GM23338 (cell line): Measurements from ENCODE around the gene PGAP1. TPM values are rescaled to one million over a fixed set of nuclear protein-coding genes. Genes with fewer than 3 reads are reported as not detected.

Experiments
- ATAC-seq: fragments of 200-7000 bp; cut with Tn5 transposase; 3 replicates; pipeline ENCODE4 v1.9.1; 2020
- DNase-seq: peaks from one replicate; pipeline ENCODE4 v3.0.0-alpha.2; 2015; ENCODE audit warnings: low spot score
- H2AFZ ChIP-seq: fragments of 200-600 bp; sonication (generic); 2 replicates; pipeline ENCODE4 v1.8.0; 2016; ENCODE audit warnings: antibody characterized with exemption, mild to moderate bottlenecking, moderate library complexity
- H3F3A ChIP-seq: fragments of 200-600 bp; sonication (generic); replicated peaks from 2 replicates; pipeline ENCODE4 v1.8.0; 2017; ENCODE audit warnings: antibody characterized with exemption, mixed run types, low read depth
- H3K27ac ChIP-seq: fragments of 200-600 bp; sonication (generic); 2 replicates; pipeline ENCODE4 v1.6.1; 2016; ENCODE audit warnings: low read depth
- H3K27me3 ChIP-seq: fragments of 200-600 bp; sonication (generic); 2 replicates; pipeline ENCODE4 v1.8.0; 2016; ENCODE audit warnings: mild to moderate bottlenecking, mixed run types, moderate library complexity; ENCODE audit not compliant: insufficient read depth
- H3K36me3 ChIP-seq: fragments of 200-600 bp; sonication (generic); 2 replicates; pipeline ENCODE4 v1.8.0; 2016; ENCODE audit warnings: mild to moderate bottlenecking; ENCODE audit not compliant: insufficient read depth
- H3K4me1 ChIP-seq: fragments of 200-600 bp; sonication (generic); 2 replicates; pipeline ENCODE4 v1.8.0; 2016; ENCODE audit warnings: mild to moderate bottlenecking, moderate library complexity; ENCODE audit not compliant: insufficient read depth
- H3K4me2 ChIP-seq: fragments of 200-600 bp; sonication (generic); 2 replicates; pipeline ENCODE4 v1.7.1; 2017; ENCODE audit warnings: mixed run types
- H3K4me3 ChIP-seq: fragments of 200-600 bp; sonication (generic); 2 replicates; pipeline ENCODE4 v1.6.1; 2016; ENCODE audit warnings: mixed run types
- H3K79me2 ChIP-seq: fragments of 200-600 bp; sonication (generic); replicated peaks from 2 replicates; pipeline ENCODE4 v1.8.0; 2017; ENCODE audit warnings: mild to moderate bottlenecking; ENCODE audit not compliant: insufficient read depth
- H3K9me2 ChIP-seq: fragments of 200-600 bp; sonication (generic); 2 replicates; pipeline ENCODE4 v1.8.0; 2017; ENCODE audit not compliant: insufficient read depth
- H4K20me1 ChIP-seq: fragments of 200-600 bp; sonication (generic); replicated peaks from 2 replicates; pipeline ENCODE4 v1.8.0; 2017; ENCODE audit warnings: mild to moderate bottlenecking; ENCODE audit not compliant: insufficient read depth
- H3K27ac Mint-ChIP-seq: 2 replicates; pipeline ENCODE4 v1.8.0; 2020; ENCODE audit warnings: inconsistent platforms, mild to moderate bottlenecking, moderate library complexity, mixed read lengths
- H3K27me3 Mint-ChIP-seq: 3 replicates; pipeline ENCODE4 v1.8.0; 2022; ENCODE audit warnings: low read depth, mild to moderate bottlenecking, moderate library complexity, mixed read lengths, inconsistent platforms; ENCODE audit not compliant: insufficient read depth, poor library complexity
- H3K36me3 Mint-ChIP-seq: 3 replicates; pipeline ENCODE4 v1.8.0; 2021; ENCODE audit warnings: low read depth, mild to moderate bottlenecking, inconsistent platforms, moderate library complexity, mixed read lengths
- H3K4me1 Mint-ChIP-seq: 3 replicates; pipeline ENCODE4 v1.8.0; 2020; ENCODE audit warnings: mild to moderate bottlenecking, inconsistent platforms, mixed read lengths
- H3K4me3 Mint-ChIP-seq: 3 replicates; pipeline ENCODE4 v1.8.0; 2021; ENCODE audit warnings: moderate library complexity, mild to moderate bottlenecking, inconsistent platforms, mixed read lengths
- H3K9me3 Mint-ChIP-seq: 3 replicates; pipeline ENCODE4 v1.8.0; 2020; ENCODE audit warnings: moderate library complexity, mild to moderate bottlenecking, inconsistent platforms, mixed read lengths
- CREB1 ChIP-seq: fragments of 250-450 bp; sonication (Bioruptor Pico); IDR thresholded peaks from 2 replicates; pipeline ENCODE4 v1.5.0; 2020; ENCODE audit warnings: low read depth, mild to moderate bottlenecking, moderate library complexity
- JUNB ChIP-seq: IDR thresholded peaks from one replicate; pipeline ENCODE4 v1.6.1; 2016; ENCODE audit warnings: antibody characterized with exemption; ENCODE audit not compliant: unreplicated experiment
- ZNF114 ChIP-seq: fragments of 250-450 bp; sonication (Bioruptor Pico); IDR thresholded peaks from 2 replicates; pipeline ENCODE4 v1.5.0; 2020; ENCODE audit warnings: mild to moderate bottlenecking, moderate library complexity
- ZNF331 ChIP-seq: fragments of 250-450 bp; sonication (Bioruptor Pico); IDR thresholded peaks from 2 replicates; pipeline ENCODE4 v1.5.0; 2020; ENCODE audit warnings: low read depth, mild to moderate bottlenecking, moderate library complexity
- polyA plus RNA-seq: library from polyadenylated mRNA; unstranded; fragments of >200 nt; fragmentation: Nextera tagmentation; extraction: Ambion mirVana; gene quantifications from 2 replicates; pipeline ENCODE4 v1.2.1, GENCODE V29; 2016
- total RNA-seq: library from RNA; depleted of rRNA; stranded (reverse); fragments of >200 nt; shearing (Covaris generic); gene quantifications from 2 replicates; pipeline ENCODE4 v1.2.3, GENCODE V29; 2014
- TF ChIP-seq, protein P1 (sequence below): fragments of 250-450 bp; sonication (Bioruptor Pico); IDR thresholded peaks from 2 replicates; pipeline ENCODE4 v1.5.0; 2020; ENCODE audit warnings: mild to moderate bottlenecking, moderate library complexity
- TF ChIP-seq, protein P2 (sequence below): IDR thresholded peaks from one replicate; pipeline ENCODE4 v1.6.1; 2018; ENCODE audit warnings: antibody characterized with exemption; ENCODE audit not compliant: unreplicated experiment

The PGAP1 gene
- total and polyA plus RNA-seq, 2 experiments from 2014 or later, result 9.8 to 26.5 TPM

DNA sequence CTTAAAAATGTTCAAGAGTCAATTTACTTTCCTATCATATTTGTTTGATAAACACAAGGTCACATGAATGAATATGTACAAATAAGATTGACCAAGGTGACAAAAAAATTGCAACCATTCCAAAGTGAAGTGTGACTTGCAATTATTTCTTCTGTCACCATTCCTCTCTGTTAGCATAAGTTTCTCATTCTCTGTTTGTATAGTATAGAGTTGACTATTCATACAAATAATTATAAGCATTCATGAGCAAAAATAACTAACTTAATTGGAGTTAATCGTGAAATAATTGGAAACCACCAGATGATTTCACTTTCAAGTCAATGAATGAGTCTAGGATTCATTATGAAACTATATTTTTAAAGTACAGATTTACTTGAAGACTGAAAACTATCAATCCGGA is 42.1 kb downstream of the PGAP1 start (continued):
- TF ChIP-seq, protein P1, sequence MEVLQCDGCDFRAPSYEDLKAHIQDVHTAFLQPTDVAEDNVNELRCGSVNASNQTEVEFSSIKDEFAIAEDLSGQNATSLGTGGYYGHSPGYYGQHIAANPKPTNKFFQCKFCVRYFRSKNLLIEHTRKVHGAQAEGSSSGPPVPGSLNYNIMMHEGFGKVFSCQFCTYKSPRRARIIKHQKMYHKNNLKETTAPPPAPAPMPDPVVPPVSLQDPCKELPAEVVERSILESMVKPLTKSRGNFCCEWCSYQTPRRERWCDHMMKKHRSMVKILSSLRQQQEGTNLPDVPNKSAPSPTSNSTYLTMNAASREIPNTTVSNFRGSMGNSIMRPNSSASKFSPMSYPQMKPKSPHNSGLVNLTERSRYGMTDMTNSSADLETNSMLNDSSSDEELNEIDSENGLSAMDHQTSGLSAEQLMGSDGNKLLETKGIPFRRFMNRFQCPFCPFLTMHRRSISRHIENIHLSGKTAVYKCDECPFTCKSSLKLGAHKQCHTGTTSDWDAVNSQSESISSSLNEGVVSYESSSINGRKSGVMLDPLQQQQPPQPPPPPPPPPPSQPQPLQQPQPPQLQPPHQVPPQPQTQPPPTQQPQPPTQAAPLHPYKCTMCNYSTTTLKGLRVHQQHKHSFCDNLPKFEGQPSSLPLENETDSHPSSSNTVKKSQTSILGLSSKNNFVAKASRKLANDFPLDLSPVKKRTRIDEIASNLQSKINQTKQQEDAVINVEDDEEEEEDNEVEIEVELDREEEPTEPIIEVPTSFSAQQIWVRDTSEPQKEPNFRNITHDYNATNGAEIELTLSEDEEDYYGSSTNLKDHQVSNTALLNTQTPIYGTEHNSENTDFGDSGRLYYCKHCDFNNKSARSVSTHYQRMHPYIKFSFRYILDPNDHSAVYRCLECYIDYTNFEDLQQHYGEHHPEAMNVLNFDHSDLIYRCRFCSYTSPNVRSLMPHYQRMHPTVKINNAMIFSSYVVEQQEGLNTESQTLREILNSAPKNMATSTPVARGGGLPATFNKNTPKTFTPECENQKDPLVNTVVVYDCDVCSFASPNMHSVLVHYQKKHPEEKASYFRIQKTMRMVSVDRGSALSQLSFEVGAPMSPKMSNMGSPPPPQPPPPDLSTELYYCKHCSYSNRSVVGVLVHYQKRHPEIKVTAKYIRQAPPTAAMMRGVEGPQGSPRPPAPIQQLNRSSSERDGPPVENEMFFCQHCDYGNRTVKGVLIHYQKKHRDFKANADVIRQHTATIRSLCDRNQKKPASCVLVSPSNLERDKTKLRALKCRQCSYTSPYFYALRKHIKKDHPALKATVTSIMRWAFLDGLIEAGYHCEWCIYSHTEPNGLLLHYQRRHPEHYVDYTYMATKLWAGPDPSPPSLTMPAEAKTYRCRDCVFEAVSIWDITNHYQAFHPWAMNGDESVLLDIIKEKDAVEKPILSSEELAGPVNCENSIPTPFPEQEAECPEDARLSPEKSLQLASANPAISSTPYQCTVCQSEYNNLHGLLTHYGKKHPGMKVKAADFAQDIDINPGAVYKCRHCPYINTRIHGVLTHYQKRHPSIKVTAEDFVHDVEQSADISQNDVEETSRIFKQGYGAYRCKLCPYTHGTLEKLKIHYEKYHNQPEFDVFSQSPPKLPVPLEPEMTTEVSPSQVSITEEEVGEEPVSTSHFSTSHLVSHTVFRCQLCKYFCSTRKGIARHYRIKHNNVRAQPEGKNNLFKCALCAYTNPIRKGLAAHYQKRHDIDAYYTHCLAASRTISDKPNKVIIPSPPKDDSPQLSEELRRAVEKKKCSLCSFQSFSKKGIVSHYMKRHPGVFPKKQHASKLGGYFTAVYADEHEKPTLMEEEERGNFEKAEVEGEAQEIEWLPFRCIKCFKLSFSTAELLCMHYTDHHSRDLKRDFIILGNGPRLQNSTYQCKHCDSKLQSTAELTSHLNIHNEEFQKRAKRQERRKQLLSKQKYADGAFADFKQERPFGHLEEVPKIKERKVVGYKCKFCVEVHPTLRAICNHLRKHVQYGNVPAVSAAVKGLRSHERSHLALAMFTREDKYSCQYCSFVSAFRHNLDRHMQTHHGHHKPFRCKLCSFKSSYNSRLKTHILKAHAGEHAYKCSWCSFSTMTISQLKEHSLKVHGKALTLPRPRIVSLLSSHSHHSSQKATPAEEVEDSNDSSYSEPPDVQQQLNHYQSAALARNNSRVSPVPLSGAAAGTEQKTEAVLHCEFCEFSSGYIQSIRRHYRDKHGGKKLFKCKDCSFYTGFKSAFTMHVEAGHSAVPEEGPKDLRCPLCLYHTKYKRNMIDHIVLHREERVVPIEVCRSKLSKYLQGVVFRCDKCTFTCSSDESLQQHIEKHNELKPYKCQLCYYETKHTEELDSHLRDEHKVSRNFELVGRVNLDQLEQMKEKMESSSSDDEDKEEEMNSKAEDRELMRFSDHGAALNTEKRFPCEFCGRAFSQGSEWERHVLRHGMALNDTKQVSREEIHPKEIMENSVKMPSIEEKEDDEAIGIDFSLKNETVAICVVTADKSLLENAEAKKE (CRISPR knock-in tag), result no peak
- no peak for TF ChIP-seq CREB1
- TF ChIP-seq JUNB, result no peak
- TF ChIP-seq ZNF114 (CRISPR knock-in tag), result no peak

DNA sequence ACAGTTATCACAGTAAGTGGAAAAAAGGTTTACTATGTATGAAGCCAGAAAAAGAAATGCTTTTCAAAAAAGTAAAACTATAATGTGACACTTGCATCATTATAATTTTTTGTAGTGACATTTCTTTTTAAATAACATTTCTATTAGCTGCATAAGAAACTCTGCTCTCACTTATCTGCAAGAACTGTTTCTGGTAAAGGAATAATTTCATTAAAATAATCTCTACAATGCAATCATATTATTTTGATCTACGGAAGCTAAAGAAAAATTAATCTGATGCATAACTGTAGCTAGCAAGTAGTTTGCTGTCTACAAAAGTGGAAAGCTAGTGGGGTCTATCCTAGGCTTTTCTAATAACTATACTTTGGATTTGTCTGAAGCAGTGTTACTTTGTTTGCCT is 50.1 kb downstream of the PGAP1 start:
- Histone ChIP-seq H3K27me3 (no peaks in the 10 kb centered on the region), H2AFZ (no peak overlapping the region), H3K4me2 (no peak overlapping the region), H3K36me3 (peaks cover 18% of the 10 kb centered on the region), H3K27ac (no peak overlapping the region), H3K4me3 (no peak overlapping the region), H3K4me1 (no peaks in the 10 kb centered on the region), H3K79me2 (no peaks in the 10 kb centered on the region), H3F3A (no peaks in the 10 kb centered on the region), H4K20me1 (no peaks in the 10 kb centered on the region), H3K9me2 (no peaks in the 10 kb centered on the region)
- no peaks in the 10 kb centered on the region; the same call in 2 of the 3 replicates for H3K9me3 Mint-ChIP-seq
- H3K36me3 Mint-ChIP-seq, result peaks cover 29% of the 10 kb centered on the region
- DNase-seq, result no peak
- H3K4me1 Mint-ChIP-seq, result no peaks in the 10 kb centered on the region
- no peak overlapping the region for H3K4me3 Mint-ChIP-seq
- H3K27ac Mint-ChIP-seq, result no peak overlapping the region
- ATAC-seq, result no peak
- peaks cover 2% of the 10 kb centered on the region for H3K27me3 Mint-ChIP-seq
- TF ChIP-seq JUNB (no peak), CREB1 (no peak), ZNF331 (CRISPR knock-in tag) (no peak), ZNF114 (CRISPR knock-in tag) (no peak)
- TF ChIP-seq, protein P1 (CRISPR knock-in tag), result no peak
- TF ChIP-seq, protein P2, sequence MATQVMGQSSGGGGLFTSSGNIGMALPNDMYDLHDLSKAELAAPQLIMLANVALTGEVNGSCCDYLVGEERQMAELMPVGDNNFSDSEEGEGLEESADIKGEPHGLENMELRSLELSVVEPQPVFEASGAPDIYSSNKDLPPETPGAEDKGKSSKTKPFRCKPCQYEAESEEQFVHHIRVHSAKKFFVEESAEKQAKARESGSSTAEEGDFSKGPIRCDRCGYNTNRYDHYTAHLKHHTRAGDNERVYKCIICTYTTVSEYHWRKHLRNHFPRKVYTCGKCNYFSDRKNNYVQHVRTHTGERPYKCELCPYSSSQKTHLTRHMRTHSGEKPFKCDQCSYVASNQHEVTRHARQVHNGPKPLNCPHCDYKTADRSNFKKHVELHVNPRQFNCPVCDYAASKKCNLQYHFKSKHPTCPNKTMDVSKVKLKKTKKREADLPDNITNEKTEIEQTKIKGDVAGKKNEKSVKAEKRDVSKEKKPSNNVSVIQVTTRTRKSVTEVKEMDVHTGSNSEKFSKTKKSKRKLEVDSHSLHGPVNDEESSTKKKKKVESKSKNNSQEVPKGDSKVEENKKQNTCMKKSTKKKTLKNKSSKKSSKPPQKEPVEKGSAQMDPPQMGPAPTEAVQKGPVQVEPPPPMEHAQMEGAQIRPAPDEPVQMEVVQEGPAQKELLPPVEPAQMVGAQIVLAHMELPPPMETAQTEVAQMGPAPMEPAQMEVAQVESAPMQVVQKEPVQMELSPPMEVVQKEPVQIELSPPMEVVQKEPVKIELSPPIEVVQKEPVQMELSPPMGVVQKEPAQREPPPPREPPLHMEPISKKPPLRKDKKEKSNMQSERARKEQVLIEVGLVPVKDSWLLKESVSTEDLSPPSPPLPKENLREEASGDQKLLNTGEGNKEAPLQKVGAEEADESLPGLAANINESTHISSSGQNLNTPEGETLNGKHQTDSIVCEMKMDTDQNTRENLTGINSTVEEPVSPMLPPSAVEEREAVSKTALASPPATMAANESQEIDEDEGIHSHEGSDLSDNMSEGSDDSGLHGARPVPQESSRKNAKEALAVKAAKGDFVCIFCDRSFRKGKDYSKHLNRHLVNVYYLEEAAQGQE, result no peak
